H4 (cell line): ENCODE data around the gene GFOD1. TPM values are rescaled to one million over a fixed set of nuclear protein-coding genes. Genes with fewer than 3 reads are reported as not detected.

Source experiments
- DNase-seq: peaks from one replicate; pipeline ENCODE4 v3.0.0-alpha.2; 2015; ENCODE audit warnings: low spot score
- total RNA-seq: library from RNA; depleted of rRNA; stranded (reverse); fragments of >200 nt; shearing (Covaris generic); gene quantifications from 2 replicates; pipeline ENCODE4 v1.2.3, GENCODE V29; 2014

The GFOD1 gene
- total RNA-seq, 1 experiment from 2014 or later, result 0.87 TPM

DNA sequence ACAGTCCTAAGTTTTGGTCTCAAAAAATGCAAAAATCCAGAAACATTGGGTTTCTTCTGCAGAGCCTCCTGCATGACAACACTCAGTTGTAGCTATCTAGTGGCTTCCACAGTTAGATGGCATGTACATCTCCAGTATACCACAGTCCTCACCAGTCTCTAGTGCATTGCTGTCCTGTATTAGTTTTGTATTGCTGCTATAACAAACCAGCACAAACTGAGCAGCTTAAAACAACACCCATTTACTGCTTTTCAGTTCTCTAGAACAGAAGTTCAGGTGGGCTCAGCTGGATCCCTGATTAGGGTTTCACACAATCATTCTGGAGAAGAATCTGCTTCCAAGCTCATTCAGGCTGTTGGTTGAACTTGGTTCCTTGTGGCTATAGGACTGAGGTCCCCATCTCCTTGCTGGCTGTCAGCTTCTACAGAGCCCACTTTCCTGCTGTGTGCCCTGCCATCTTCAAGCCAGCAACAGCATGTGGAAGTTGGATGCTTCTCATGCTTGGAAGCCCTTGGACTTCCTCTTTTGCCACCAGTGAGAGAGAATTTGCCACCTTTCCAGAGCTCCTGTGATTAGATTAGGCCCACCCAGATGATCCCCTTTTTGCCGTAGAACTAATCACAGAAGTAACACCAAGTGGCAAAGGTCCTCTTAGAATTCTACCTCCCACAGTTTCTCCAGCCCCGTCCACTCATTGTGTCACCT is 110.2 kb downstream of the GFOD1 start:
- DNase-seq, result no peak

GRCh38 chr6:13375360-13375878 is 112.0 kb downstream of the GFOD1 start:
- DNase-seq, result no peak

DNA sequence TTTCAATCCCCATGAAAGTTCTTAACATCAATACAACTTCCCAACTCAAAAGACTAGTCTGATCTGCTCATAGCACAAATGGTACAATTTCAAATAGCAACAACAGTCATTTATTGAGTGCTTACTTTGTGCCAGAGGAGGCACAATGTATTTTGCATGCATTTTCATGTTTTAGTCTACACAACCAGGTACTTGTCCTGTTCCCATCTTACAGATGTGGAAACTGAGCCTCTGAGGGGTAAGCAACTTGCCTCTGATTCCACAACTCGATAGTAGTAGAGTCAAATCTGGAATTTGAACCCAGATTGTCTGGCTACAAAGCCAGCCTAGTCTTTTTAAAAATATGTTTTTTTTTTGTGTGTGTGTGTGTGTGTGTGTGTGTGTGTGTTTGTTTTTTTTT is 113.5 kb downstream of the GFOD1 start:
- DNase-seq, result no peak

- DNase-seq, result no peak
Observed at GRCh38 chr6:13373488-13373886, 113.9 kb downstream of the GFOD1 start.

GRCh38 chr6:13372688-13373487 is 114.5 kb downstream of the GFOD1 start:
- DNase-seq, result no peak

- no peak for DNase-seq
Observed at GRCh38 chr6:13372076-13372475, 115.3 kb downstream of the GFOD1 start.

DNA sequence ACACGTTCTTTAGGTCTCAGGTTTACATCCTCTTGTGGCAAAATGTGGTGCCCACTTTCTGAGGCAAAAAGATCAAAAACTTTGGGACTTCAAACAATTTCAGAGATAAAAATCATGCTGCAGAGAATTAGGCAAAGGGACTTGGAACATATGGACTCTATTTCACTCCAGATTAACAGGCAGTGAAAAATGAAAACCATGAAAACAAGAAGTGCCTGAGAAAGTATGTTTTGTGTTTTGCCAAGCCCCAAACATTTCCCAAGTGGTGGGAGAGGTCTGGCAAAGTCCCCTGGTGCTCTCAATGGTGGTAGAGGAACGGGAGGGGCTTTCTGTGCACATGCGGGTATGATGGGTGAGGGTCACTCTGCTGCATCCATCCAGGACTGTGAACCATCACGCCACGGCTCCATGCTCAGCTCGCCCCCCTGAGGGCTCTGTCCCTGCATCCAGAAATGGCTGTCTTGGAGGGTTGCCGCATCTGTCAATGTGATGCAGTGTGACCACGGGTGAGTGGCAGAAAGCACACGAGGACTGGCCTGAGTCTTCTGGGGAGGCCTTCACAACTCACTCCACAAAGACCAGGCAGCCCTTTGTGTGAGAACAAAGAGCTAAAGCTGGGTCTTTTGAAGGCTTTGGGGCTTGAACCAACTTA is 115.9 kb downstream of the GFOD1 start:
- no peak for DNase-seq

DNA sequence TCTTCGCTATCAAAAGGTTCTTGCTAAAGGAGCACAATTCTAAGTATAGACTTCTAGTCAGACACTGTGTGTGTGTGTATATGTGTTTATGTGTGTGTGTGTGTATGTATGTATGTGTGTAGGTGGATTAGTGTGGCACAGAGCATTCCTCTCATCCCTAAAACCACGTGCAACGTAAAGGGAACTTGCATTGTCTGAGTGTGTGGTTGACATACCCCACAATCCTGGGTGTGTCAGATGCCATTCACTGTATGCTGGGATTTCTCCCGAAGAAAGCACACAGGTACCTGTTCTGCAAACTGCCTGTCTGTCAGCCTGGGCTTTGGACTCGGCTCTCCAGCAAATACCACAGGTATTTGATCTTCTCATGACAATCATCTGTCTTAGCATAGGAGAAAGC is 116.8 kb downstream of the GFOD1 start:
- no peak for DNase-seq

DNA sequence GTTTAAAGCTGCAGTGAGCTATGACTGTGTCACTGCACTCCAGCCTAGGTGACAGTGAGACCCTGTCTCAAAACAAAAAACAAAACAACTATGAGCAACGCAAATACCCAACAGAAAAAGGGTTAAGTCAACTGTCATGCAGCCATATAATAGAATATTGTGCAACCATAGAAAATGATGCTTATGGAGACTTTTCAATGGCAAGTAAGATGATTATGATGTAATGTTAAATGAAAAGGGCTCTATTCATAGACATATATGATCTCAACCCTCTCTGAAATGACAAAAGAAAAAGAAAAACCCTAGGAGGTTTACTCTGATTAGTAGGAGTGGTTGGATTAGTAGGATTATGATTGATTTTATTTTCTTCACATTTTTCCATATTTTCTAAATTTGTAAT is 117.8 kb downstream of the GFOD1 start:
- no peak for DNase-seq

GRCh38 chr6:13368731-13369115 is 118.7 kb downstream of the GFOD1 start:
- DNase-seq, result no peak

DNA sequence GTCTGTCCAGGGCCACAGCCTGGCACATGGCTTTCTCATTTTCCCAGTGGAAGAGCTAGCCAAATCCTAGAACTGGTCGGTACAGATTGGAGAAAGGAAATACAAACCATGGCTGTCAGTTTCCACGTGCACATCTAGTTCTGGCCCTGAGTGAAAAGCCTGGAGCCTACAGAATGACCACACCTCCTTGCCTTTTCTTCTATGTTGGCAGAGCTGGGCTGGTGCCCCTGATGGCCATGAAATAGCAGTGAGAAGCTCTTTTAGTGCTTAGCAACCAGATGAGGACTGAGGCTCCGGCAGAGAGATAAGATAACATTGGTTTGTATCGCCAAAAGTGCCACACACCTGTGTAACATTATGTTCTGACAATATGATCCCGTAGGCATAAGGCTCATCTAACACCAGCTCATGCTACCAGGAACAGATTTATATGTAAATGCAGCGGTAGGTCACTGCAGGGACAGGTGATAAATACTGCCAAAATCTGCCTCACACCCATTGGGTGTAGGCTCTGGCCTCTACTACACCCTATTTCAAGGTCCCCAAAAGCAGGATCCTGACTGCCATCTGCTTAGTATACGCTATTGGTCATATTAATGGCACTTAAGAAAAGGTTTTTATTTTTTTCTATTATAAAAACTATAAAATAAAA is 119.2 kb downstream of the GFOD1 start:
- no peak for DNase-seq

GRCh38 chr6:13367396-13367795 is 120.0 kb downstream of the GFOD1 start:
- no peak for DNase-seq

DNA sequence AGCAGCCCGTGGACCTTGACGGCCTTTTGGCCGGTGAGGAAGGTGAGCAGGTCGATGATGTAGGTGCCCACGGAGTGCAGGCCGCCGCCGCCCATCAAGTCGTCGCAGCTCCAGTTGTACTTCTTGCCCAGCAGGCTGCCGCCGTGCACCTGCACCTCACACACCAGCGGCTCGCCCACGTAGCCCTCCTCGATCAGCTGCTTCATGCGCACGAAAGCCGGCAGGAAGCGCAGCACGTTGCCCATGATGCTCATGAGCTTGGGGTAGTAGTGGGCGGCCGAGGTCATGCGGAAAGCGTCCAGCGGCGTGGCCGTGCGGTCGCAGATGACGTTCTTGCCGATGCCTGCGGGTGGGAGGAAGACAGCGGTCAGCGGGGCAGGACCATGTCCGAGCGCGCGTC is 122.1 kb downstream of the GFOD1 start:
- DNase-seq, result no peak

DNA sequence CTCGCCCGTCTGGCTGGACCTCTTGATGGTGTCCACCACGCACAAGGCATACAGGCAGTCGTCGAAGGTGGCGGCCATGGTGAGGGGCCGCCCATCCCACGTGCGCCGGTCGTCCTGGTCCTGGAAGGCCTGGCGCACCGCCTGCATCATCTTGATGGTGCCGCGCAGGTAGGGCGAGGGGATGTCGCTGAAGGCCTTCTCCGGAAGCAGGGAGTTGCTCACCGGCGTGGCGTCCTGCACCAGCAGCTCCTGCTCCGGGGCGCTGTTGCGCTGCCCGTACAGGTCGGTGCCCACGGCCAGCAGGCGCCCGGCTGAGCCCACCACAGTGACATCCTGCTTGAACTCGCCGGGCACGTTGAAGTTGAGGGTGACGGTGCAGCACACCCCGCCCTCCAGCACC is 122.6 kb downstream of the GFOD1 start:
- DNase-seq, result no peak

- DNase-seq, result no peak
Observed at GRCh38 chr6:13362412-13362811, 125.0 kb downstream of the GFOD1 start.

GRCh38 chr6:13360671-13361540 is 126.5 kb downstream of the GFOD1 start:
- DNase-seq, result peak; percentile 33

DNA sequence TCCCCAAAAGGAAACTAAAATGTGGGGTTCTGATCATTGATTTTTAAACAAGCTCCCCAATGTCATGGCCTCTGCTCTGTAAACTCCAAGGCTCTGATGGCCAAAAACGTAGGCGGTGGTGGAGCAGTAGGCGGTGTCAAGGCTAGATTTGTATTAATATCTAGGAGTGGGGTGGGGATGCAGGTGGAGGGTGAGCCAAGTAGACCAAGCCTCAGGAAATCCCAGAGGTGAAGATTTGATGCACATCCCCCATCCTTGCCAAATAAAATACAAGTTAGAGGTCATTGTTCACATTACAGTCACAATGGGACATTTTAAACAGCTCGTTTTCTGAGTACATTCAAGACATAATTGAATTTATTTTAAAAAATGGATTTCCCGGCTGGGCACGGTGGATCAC is 128.1 kb downstream of the GFOD1 start:
- DNase-seq, result no peak

DNA sequence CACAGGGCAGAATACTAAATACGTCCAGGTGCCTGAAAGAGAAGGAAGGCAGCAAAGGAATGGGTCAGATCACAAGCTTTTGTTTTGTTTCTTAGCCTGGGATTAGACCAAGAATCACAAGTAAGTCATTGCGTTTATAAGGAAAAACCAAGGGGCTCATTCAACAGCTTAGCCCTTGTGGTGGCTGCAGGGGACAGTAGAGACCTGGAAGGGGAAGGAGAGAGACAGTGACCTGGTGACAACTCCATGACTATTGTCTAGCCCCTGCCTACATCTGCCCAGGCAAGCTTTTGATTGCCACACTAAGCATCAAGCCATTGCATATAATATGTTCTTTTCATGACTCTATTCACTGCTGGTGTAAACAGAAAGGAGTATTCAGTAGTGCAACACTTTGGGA is 128.9 kb downstream of the GFOD1 start:
- no peak for DNase-seq

DNA sequence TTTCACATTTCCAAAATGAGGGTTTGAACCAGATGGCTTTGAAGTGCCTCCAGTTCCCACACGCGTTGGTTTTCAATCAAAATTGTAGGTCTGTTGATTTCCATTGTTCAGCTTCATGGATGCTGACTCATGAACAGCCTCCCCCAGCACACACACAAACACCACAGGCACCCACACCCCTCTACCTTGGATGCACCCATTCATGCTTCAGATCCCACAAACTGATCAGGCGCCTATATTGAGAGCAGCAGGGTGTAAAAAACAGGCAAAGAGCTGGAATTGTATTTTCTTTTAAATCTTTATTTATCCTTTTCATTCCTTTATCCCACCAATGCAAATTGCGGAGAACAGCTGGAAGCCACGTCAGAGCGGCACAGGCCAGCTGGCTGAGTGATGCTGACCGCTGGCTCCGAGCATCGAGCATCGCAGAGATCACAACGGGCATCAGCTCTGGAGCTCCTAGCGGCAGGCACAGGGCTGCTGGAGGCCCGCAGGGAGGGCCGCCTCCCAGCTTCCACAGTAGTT is 129.8 kb downstream of the GFOD1 start:
- DNase-seq, result no peak

DNA sequence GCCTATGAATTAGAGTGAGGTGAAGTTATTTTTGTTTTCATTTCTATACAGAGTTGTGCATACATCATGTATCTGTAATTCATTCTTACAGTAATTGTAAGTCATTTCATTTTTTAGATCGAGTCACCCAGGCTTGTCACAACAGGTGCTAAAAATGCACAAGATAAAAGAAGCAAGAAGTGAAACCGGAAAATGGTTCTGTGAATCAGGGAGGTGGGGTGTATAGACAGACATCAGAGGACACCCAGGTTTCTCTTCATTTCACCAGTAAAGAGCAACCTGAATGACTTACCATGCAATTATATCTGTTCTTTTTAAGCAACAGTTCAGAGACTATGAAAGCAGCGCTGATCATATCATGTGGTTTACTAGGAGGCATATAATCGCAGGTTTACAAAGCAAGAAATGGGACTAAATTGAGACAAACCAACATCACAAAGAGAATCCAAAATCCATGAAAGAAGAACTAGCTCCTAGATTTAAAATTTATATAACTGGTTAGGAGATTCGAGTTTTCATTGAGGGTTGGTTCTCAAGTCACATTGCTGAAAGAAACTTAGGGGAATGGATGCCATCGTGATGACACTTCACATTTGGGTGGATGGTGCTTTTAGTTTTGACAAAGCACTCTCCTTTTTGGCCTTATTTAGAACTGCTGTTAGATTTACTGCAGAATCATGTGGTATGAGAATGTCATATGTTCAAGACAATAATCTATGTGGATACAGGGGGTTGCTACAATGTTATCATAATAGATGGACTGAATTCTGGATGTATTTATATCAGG is 131.2 kb downstream of the GFOD1 start:
- DNase-seq, result no peak
